ENCODE data around the gene PPARG. TPM values are rescaled to one million over a fixed set of nuclear protein-coding genes. Genes with fewer than 3 reads are reported as not detected.

The PPARG gene
- total and polyA plus RNA-seq, 10 of the 15 experiments (the other 5 are each of a cell fraction or from before 2014, with no cell fraction given) = 0.06 to 0.86 (median 0.12) TPM; not detected in 5

DNA sequence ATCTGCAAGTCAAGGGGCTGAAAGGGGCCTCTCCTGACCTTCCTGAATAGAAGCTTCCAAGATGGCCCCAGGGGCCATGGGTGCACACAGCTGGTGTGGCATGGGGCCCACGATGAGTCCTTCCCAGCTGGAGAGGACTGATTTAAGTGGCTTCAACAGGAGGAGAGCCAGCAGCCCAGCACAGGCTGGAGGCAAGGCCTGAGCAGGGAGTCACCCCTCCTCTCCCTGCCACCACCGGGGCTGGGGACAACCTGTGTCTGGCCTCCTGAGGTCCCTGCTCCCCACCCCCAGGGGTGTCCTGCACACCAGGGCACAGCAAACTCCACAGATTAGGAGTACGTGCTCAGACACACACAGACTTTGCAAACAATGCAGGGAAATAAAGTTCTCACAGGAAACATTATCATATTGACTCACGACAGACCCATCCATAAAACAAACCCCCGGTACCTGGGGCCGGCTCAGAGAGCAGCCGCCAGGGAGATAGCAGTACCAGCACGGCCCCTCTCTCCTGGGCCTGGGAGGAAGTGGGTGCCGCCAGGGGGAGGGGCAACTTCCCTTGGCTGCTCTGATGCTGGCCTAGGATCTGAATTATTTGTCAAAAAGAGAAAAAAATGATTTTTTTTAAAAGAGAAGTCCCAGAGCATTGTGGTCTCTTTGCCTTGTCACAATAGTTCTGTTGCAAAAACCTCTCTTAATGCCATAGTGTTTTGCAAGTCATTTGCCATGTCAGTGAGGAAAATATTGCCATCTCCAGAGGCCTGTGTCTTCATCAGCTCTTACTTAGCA, 173.5 kb downstream of the PPARG start:
- DNase-seq (ENCODE audit: low read depth, low spot score) (no peak), ATAC-seq (no peak), FAIRE-seq (no peak)
- H2AFZ ChIP-seq (ENCODE audit: control insufficient read depth, low read depth, low read length) = no peak overlapping the region
- no peak overlapping the region for H3K27ac ChIP-seq (ENCODE audit: control insufficient read depth, insufficient read depth)
- H3K79me2 ChIP-seq (ENCODE audit: control insufficient read depth, insufficient read depth, low read length) = no peaks in the 10 kb centered on the region
- H3K9me3 ChIP-seq (replicated peaks; ENCODE audit: control insufficient read depth, insufficient read depth, low read length) = no peaks in the 10 kb centered on the region
- H4K20me1 ChIP-seq (ENCODE audit: control insufficient read depth, insufficient read depth) = no peaks in the 10 kb centered on the region
- no TSS peak for BruUV-seq (replicated peaks)
- intact Hi-C loops (cut with micrococcal nuclease; ENCODE audit: unreplicated experiment) (no loop called here), in situ Hi-C loops (cut with MboI) (no loop called here)
- SMC1A ChIA-PET (ENCODE audit: uncharacterized antibody, unreplicated experiment) = no interaction called here
- 43% methylated on average over 9 of the region's 9 CpGs for WGBS (ENCODE audit: insufficient coverage, insufficient replicate concordance, low lambda C conversion rate, missing lambda C conversion rate)
- H3K9ac ChIP-seq (ENCODE audit: control insufficient read depth, insufficient read depth, low read length) = no peak overlapping the region
- POLR2A ChIA-PET = no interaction called here
- TF ChIP-seq, protein P1, sequence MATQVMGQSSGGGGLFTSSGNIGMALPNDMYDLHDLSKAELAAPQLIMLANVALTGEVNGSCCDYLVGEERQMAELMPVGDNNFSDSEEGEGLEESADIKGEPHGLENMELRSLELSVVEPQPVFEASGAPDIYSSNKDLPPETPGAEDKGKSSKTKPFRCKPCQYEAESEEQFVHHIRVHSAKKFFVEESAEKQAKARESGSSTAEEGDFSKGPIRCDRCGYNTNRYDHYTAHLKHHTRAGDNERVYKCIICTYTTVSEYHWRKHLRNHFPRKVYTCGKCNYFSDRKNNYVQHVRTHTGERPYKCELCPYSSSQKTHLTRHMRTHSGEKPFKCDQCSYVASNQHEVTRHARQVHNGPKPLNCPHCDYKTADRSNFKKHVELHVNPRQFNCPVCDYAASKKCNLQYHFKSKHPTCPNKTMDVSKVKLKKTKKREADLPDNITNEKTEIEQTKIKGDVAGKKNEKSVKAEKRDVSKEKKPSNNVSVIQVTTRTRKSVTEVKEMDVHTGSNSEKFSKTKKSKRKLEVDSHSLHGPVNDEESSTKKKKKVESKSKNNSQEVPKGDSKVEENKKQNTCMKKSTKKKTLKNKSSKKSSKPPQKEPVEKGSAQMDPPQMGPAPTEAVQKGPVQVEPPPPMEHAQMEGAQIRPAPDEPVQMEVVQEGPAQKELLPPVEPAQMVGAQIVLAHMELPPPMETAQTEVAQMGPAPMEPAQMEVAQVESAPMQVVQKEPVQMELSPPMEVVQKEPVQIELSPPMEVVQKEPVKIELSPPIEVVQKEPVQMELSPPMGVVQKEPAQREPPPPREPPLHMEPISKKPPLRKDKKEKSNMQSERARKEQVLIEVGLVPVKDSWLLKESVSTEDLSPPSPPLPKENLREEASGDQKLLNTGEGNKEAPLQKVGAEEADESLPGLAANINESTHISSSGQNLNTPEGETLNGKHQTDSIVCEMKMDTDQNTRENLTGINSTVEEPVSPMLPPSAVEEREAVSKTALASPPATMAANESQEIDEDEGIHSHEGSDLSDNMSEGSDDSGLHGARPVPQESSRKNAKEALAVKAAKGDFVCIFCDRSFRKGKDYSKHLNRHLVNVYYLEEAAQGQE (IDR thresholded peaks at IDR 0.05; ENCODE audit: low read depth, low read length) = no peak
- TF ChIP-seq HDGF (IDR thresholded peaks at IDR 0.05) (no peak), MYB (IDR thresholded peaks at IDR 0.05; ENCODE audit: borderline replicate concordance, low read depth, low read length) (no peak), JUNB (IDR thresholded peaks at IDR 0.05) (no peak)
- TF ChIP-seq, protein P2, sequence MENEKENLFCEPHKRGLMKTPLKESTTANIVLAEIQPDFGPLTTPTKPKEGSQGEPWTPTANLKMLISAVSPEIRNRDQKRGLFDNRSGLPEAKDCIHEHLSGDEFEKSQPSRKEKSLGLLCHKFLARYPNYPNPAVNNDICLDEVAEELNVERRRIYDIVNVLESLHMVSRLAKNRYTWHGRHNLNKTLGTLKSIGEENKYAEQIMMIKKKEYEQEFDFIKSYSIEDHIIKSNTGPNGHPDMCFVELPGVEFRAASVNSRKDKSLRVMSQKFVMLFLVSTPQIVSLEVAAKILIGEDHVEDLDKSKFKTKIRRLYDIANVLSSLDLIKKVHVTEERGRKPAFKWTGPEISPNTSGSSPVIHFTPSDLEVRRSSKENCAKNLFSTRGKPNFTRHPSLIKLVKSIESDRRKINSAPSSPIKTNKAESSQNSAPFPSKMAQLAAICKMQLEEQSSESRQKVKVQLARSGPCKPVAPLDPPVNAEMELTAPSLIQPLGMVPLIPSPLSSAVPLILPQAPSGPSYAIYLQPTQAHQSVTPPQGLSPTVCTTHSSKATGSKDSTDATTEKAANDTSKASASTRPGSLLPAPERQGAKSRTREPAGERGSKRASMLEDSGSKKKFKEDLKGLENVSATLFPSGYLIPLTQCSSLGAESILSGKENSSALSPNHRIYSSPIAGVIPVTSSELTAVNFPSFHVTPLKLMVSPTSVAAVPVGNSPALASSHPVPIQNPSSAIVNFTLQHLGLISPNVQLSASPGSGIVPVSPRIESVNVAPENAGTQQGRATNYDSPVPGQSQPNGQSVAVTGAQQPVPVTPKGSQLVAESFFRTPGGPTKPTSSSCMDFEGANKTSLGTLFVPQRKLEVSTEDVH (IDR thresholded peaks at IDR 0.05; ENCODE audit: low read depth, partially characterized antibody) = no peak
- CTCF ChIA-PET = no interaction called here
- H3K36me3 ChIP-seq (ENCODE audit: control insufficient read depth in 2 of 2, insufficient read depth in 2 of 2, low read length in 1 of 2) = no peaks in the 10 kb centered on the region
- RAD21 ChIA-PET (ENCODE audit: unreplicated experiment) = no interaction called here
- no peak overlapping the region for H3K4me2 ChIP-seq (ENCODE audit: control insufficient read depth, insufficient read depth)
- no peak overlapping the region for H3K4me3 ChIP-seq
- H3K27me3 ChIP-seq (replicated peaks in 1 of 2; ENCODE audit: control insufficient read depth in 2 of 2, insufficient read depth in 2 of 2, low read length in 1 of 2) = no peaks in the 10 kb centered on the region; a peak in 2 of 4 replicates
- no peaks in the 10 kb centered on the region for H3K4me1 ChIP-seq (ENCODE audit: control insufficient read depth, insufficient read depth, low read length)
